ENCODE results near the gene ADGRV1. TPM values are rescaled to one million over a fixed set of nuclear protein-coding genes. Genes with fewer than 3 reads are reported as not detected.

The ADGRV1 gene
- total and polyA plus RNA-seq, 9 of the 15 experiments (the other 6 are each of a cell fraction or from before 2014, with no cell fraction given): 21.7 to 156 (median 58.2) TPM

DNA sequence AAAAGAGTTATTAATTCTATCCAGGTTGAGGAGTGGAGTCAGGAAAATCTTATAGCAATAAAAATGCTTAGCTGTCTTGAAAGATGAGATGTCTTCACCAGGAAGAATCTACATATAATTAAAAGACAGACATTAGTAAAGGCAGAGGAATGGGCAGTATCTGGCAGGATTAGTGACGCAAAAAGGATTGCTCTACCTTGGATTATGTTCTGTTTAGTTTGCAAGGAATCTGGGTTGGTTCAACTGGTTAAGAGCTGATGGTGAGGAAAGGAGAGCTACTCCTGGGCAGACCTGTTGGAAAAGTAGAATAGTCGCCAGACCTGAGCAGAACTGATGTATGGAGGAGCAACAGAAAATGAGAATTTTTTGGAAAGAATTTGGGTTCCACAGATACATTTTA, 318.5 kb downstream of the ADGRV1 start:
- H3K27me3 ChIP-seq (ENCODE audit: control insufficient read depth in 2 of 2, insufficient read depth in 2 of 2, low read length in 2 of 2): no peaks in the 10 kb centered on the region
- 96% methylated on average over 2 of the region's 2 CpGs for WGBS (ENCODE audit: insufficient coverage, low coverage, missing lambda C conversion rate)
- H4K20me1 ChIP-seq (replicated peaks; ENCODE audit: control insufficient read depth, insufficient read depth, low read length): no peaks in the 10 kb centered on the region
- in situ Hi-C loops (cut with MboI): no loop called here
- H3K9ac ChIP-seq (ENCODE audit: insufficient read depth in 1 of 2, low read depth in 2 of 2, low read length in 2 of 2): no peak overlapping the region
- peaks cover 20% of the 10 kb centered on the region; the same call in 2 of the 3 replicates for H3K36me3 ChIP-seq (ENCODE audit: control insufficient read depth, insufficient read depth, low read length)
- ChIA-PET POLR2A (no interaction called here), CTCF (ENCODE audit: low intra/inter-chr PET ratio) (interaction anchor here (0.8 kb wide), 1 partner anchor 11 kb away, joined by 3 read pairs; no protein-coding TSS in a partner anchor)
- ATAC-seq (no peak), DNase-seq (ENCODE audit: extremely low read depth in 1 of 4, low spot score in 3 of 4) (no peak), FAIRE-seq (no peak)
- no peak overlapping the region for H3K27ac ChIP-seq (ENCODE audit: extremely low read depth, low read depth, low read length)
- no peak overlapping the region for H3K4me2 ChIP-seq (ENCODE audit: insufficient read depth, low read length)
- H3K9me3 ChIP-seq (replicated peaks; ENCODE audit: control insufficient read depth, insufficient read depth, low read depth, low read length): no peaks in the 10 kb centered on the region
- intact Hi-C loops (cut with micrococcal nuclease): no loop called here
- H3K9me1 ChIP-seq (ENCODE audit: control insufficient read depth, insufficient read depth, low read length): no peaks in the 10 kb centered on the region
- BruUV-seq (replicated peaks): no TSS peak
- H3K79me2 ChIP-seq (ENCODE audit: control insufficient read depth, insufficient read depth, low read length): no peaks in the 10 kb centered on the region
- H2AFZ ChIP-seq (ENCODE audit: low read depth, low read length): no peak overlapping the region
- H3K4me1 ChIP-seq (replicated peaks in 1 of 2; ENCODE audit: control insufficient read depth in 2 of 2, insufficient read depth in 2 of 2, low read length in 2 of 2): peaks cover 0 to 9% of the 10 kb centered on the region in 2 experiments; a peak in 1 of 5 replicates
- H3K4me3 ChIP-seq: no peak overlapping the region
- TF ChIP-seq WHSC1 (IDR thresholded peaks at IDR 0.05; ENCODE audit: low read length) (no peak), NFATC3 (IDR thresholded peaks at IDR 0.05) (no peak), BRD4 (IDR thresholded peaks at IDR 0.05) (no peak), ZKSCAN3 (CRISPR knock-in tag; IDR thresholded peaks at IDR 0.05) (no peak), FOXA3 (CRISPR knock-in tag; conservative IDR thresholded peaks at IDR 0.05 in 1 of 2, IDR thresholded peaks at IDR 0.05 in 1 of 2) (no peak), GTF2E2 (tag; IDR thresholded peaks at IDR 0.05) (no peak), ZNF445 (CRISPR knock-in tag; IDR thresholded peaks at IDR 0.05; ENCODE audit: low read depth) (no peak)
- TF ChIP-seq, protein P1, sequence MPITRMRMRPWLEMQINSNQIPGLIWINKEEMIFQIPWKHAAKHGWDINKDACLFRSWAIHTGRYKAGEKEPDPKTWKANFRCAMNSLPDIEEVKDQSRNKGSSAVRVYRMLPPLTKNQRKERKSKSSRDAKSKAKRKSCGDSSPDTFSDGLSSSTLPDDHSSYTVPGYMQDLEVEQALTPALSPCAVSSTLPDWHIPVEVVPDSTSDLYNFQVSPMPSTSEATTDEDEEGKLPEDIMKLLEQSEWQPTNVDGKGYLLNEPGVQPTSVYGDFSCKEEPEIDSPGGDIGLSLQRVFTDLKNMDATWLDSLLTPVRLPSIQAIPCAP (CRISPR knock-in tag; IDR thresholded peaks at IDR 0.05; ENCODE audit: borderline replicate concordance): no peak
- TF ChIP-seq, protein P2, sequence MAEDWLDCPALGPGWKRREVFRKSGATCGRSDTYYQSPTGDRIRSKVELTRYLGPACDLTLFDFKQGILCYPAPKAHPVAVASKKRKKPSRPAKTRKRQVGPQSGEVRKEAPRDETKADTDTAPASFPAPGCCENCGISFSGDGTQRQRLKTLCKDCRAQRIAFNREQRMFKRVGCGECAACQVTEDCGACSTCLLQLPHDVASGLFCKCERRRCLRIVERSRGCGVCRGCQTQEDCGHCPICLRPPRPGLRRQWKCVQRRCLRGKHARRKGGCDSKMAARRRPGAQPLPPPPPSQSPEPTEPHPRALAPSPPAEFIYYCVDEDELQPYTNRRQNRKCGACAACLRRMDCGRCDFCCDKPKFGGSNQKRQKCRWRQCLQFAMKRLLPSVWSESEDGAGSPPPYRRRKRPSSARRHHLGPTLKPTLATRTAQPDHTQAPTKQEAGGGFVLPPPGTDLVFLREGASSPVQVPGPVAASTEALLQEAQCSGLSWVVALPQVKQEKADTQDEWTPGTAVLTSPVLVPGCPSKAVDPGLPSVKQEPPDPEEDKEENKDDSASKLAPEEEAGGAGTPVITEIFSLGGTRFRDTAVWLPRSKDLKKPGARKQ (CRISPR knock-in tag; IDR thresholded peaks at IDR 0.05): no peak

All from K562 (cell line).